HEK293 (cell line): Measurements from ENCODE around the gene BEST1.

ENCODE experiments used
- CTCF ChIA-PET: fragments of 350-600 bp; formaldehyde crosslinking; extraction: SDS; loops from one replicate; lab custom pipeline; 2021; ENCODE audit warnings: antibody characterized with exemption; lab: Yijun Ruan, JAX
- POLR2A ChIA-PET: fragments of 300-600 bp; formaldehyde crosslinking; extraction: SDS; loops from one replicate; lab custom pipeline; 2020; ENCODE audit warnings: antibody characterized with exemption, inconsistent platforms; lab: Yijun Ruan, JAX
- H3K27ac ChIP-seq: fragments of 200-500 bp; sonication (Bioruptor generic); 2 replicates; pipeline ENCODE4 v1.5.1; 2014; ENCODE audit warnings: low read depth, low read length, control low read depth, inconsistent platforms; ENCODE audit errors: extremely low read depth
- H3K36me3 ChIP-seq, 2 experiments: fragments of 200-500 bp in 1 of 2; sonication (Bioruptor generic) in 1 of 2; 1 replicate in 1 of 2; 2 replicates in 1 of 2; pipeline ENCODE4 v1.5.1; 2014 to 2017; ENCODE audit warnings: inconsistent platforms in 2 of 2, low read length in 2 of 2; ENCODE audit not compliant: control insufficient read depth in 2 of 2, insufficient read depth in 1 of 2
- H3K4me1 ChIP-seq: fragments of 200-500 bp; sonication (Bioruptor generic); 2 replicates; pipeline ENCODE4 v1.5.1; 2014; ENCODE audit warnings: mild to moderate bottlenecking, low read length, inconsistent platforms; ENCODE audit not compliant: control insufficient read depth, insufficient read depth
- H3K4me3 ChIP-seq: 2 replicates; pipeline ENCODE4 v1.5.1; 2011; ENCODE audit warnings: low read depth, mild to moderate bottlenecking, control low read depth, low read length, moderate library complexity
- H3K9me3 ChIP-seq: fragments of 200-500 bp; sonication (Bioruptor generic); 2 replicates; pipeline ENCODE4 v1.5.1; 2014; ENCODE audit warnings: low read depth, low read length, inconsistent platforms; ENCODE audit not compliant: control insufficient read depth, insufficient read depth
- GFI1B ChIP-seq: fragments of 450-650 bp; formaldehyde crosslinking; IDR thresholded peaks from 2 replicates; pipeline ENCODE4 v1.5.1; 2016; ENCODE audit warnings: missing biosample characterization, missing genetic modification characterization
- KLF16 ChIP-seq: fragments of 450-650 bp; formaldehyde crosslinking; IDR thresholded peaks from 2 replicates; pipeline ENCODE4 v1.5.1; 2017; ENCODE audit warnings: missing biosample characterization, missing genetic modification characterization
- PRDM10 ChIP-seq: fragments of 450-650 bp; formaldehyde crosslinking; IDR thresholded peaks from 2 replicates; pipeline ENCODE4 v1.5.1; 2016; ENCODE audit warnings: missing biosample characterization, missing genetic modification characterization
- SCRT1 ChIP-seq: fragments of 450-650 bp; formaldehyde crosslinking; IDR thresholded peaks from 2 replicates; pipeline ENCODE4 v1.5.1; 2016; ENCODE audit warnings: missing biosample characterization, missing genetic modification characterization, borderline replicate concordance
- SCRT2 ChIP-seq: fragments of 450-650 bp; formaldehyde crosslinking; IDR thresholded peaks from 2 replicates; pipeline ENCODE4 v1.5.1; 2016; ENCODE audit warnings: missing biosample characterization, missing genetic modification characterization
- ZNF121 ChIP-seq: fragments of 450-650 bp; formaldehyde crosslinking; IDR thresholded peaks from 2 replicates; pipeline ENCODE4 v1.5.1; 2016; ENCODE audit warnings: missing biosample characterization, missing genetic modification characterization
- ZNF148 ChIP-seq: fragments of 450-650 bp; formaldehyde crosslinking; IDR thresholded peaks from 2 replicates; pipeline ENCODE4 v1.5.0; 2017; ENCODE audit warnings: missing biosample characterization, missing genetic modification characterization, borderline replicate concordance
- ZNF311 ChIP-seq: fragments of 450-650 bp; formaldehyde crosslinking; IDR thresholded peaks from 2 replicates; pipeline ENCODE4 v1.5.1; 2017; ENCODE audit warnings: missing biosample characterization, missing genetic modification characterization, borderline replicate concordance
- ZNF350 ChIP-seq: fragments of 450-650 bp; formaldehyde crosslinking; IDR thresholded peaks from 2 replicates; pipeline ENCODE4 v1.5.0; 2017; ENCODE audit warnings: missing biosample characterization, mild to moderate bottlenecking, missing genetic modification characterization
- ZNF366 ChIP-seq: fragments of 450-650 bp; formaldehyde crosslinking; conservative IDR thresholded peaks from 2 replicates; pipeline ENCODE4 v1.5.1; 2016; ENCODE audit warnings: missing biosample characterization, missing genetic modification characterization
- ZNF530 ChIP-seq: fragments of 450-650 bp; formaldehyde crosslinking; IDR thresholded peaks from 2 replicates; pipeline ENCODE4 v1.5.1; 2016; ENCODE audit warnings: low read depth, missing biosample characterization, missing genetic modification characterization
- ZNF544 ChIP-seq: fragments of 450-650 bp; formaldehyde crosslinking; IDR thresholded peaks from 2 replicates; pipeline ENCODE4 v1.5.0; 2017; ENCODE audit warnings: missing biosample characterization, missing genetic modification characterization
- ZNF658 ChIP-seq: fragments of 450-650 bp; formaldehyde crosslinking; IDR thresholded peaks from 2 replicates; pipeline ENCODE4; 2016; ENCODE audit warnings: missing biosample characterization, missing genetic modification characterization

Gene BEST1

GRCh38 chr11:61905067-61905696 is 45.0 kb upstream of the BEST1 start:
- POLR2A ChIA-PET: no interaction called here
- Histone ChIP-seq H3K36me3 (peaks cover 0 to 6% of the 10 kb centered on the region in 2 experiments; a peak in 1 of 3 replicates), H3K4me1 (no peaks in the 10 kb centered on the region), H3K27ac (no peak overlapping the region)
- no peak for TF ChIP-seq ZNF121
- no peak for TF ChIP-seq ZNF658 (tag by site-specific recombination)
- no peak for TF ChIP-seq GFI1B (tag by site-specific recombination)
- TF ChIP-seq ZNF544 (tag by site-specific recombination): no peak
- TF ChIP-seq ZNF311 (tag by site-specific recombination): no peak
- no peak for TF ChIP-seq SCRT1 (tag by site-specific recombination)
- TF ChIP-seq ZNF148 (tag by site-specific recombination): no peak
- TF ChIP-seq, all 188 proteins: peak for 0
- CTCF ChIA-PET: interaction anchor here (0.6 to 16.2 kb wide), 5 partner anchors 42 to 203 kb away, joined by 3 to 329 read pairs (median 7); partner anchors contain the start of gene BEST1
- Histone ChIP-seq H3K9me3 (no peaks in the 10 kb centered on the region), H3K4me3 (no peak overlapping the region)

GRCh38 chr11:61905801-61906521 is 44.2 kb upstream of the BEST1 start:
- Histone ChIP-seq H3K36me3 (peaks cover 0 to 6% of the 10 kb centered on the region in 2 experiments; a peak in 1 of 3 replicates), H3K4me3 (no peak overlapping the region), H3K27ac (no peak overlapping the region), H3K9me3 (no peaks in the 10 kb centered on the region), H3K4me1 (no peaks in the 10 kb centered on the region)
- TF ChIP-seq ZNF366 (tag by site-specific recombination): no peak
- TF ChIP-seq ZNF530 (tag by site-specific recombination): no peak
- TF ChIP-seq SCRT2 (tag by site-specific recombination): 0 out of 2 replicates have a peak, but pooled peaks have one; percentile 15
- ChIA-PET CTCF (interaction anchor here (0.6 to 16.2 kb wide), 4 partner anchors 9 to 193 kb away, joined by 3 to 329 read pairs (median 6); partner anchors contain the start of gene BEST1), POLR2A (no interaction called here)

GRCh38 chr11:61906522-61906909 is 43.6 kb upstream of the BEST1 start:
- no peak overlapping the region for H3K4me3 ChIP-seq
- TF ChIP-seq KLF16 (tag by site-specific recombination) (no peak), PRDM10 (peak; percentile 60), ZNF350 (tag by site-specific recombination) (no peak)
- TF ChIP-seq, all 188 proteins: peak for 1
- no peaks in the 10 kb centered on the region for H3K4me1 ChIP-seq
- no peak overlapping the region for H3K27ac ChIP-seq
- POLR2A ChIA-PET: no interaction called here
- CTCF ChIA-PET: interaction anchor here (1.3 kb wide), 1 partner anchor 8 kb away, joined by 4 read pairs; no protein-coding TSS in a partner anchor
- H3K36me3 ChIP-seq: peaks cover 0 to 6% of the 10 kb centered on the region in 2 experiments; a peak in 1 of 3 replicates
- H3K9me3 ChIP-seq: no peaks in the 10 kb centered on the region
